ENCODE measurements around the gene COL18A1. TPM values are rescaled to one million over a fixed set of nuclear protein-coding genes. Genes with fewer than 3 reads are reported as not detected.

COL18A1 gene
- total and polyA plus RNA-seq, 7 donors: 4.4 to 197 (median 39.7) TPM

DNA sequence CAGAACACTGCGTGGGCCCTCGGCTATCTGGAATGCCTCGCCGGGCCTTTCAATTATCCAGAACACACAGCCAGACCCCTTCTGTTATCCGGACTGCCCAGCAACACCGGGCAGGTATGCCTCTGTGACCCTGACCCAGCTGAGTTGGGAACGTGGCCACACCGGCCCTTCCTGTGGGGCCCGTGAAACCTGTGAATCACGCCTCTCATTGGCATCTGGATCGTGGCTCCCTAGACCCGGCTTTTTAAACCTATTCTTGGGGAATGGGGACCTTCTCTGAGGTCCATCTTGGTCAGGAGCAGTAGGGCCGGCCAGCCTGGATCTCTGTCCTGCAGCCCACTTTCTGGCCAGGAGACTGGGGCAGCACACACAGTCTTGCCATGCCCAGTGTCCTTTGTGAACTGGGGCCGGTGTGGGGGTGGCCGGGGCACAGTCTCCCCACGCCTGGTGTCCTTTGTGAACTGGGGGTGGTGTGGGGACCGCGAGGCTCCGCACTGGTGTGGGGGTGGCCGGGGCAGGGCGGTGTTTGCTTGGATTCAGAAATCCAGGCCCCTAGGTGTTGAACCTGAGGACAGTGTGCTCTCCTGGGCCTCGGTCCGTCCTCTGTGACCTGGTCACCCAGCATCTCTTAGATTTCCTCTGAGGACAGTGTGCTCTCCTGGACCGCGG, 11.1 kb downstream of the COL18A1 start:
- Histone ChIP-seq H3K27ac (peak overlapping the region in 1 of 4 donors; percentile 10), H3K27me3 (no peaks in the 10 kb centered on the region), H3K9me3 (no peaks in the 10 kb centered on the region), H3K4me3 (no peak overlapping the region), H3K36me3 (no peaks in the 10 kb centered on the region), H3K4me1 (peaks cover 0 to 18% (median 0%) of the 10 kb centered on the region in 4 donors)
- 76 to 86% methylated on average over 25 of the region's 25 CpGs for WGBS, 2 donors
- TF ChIP-seq EP300 (IDR thresholded peaks at IDR 0.05) (no peak), POLR2A (IDR thresholded peaks at IDR 0.05) (no peak), POLR2AphosphoS5 (IDR thresholded peaks at IDR 0.05) (no peak)
- TF ChIP-seq, protein P1, sequence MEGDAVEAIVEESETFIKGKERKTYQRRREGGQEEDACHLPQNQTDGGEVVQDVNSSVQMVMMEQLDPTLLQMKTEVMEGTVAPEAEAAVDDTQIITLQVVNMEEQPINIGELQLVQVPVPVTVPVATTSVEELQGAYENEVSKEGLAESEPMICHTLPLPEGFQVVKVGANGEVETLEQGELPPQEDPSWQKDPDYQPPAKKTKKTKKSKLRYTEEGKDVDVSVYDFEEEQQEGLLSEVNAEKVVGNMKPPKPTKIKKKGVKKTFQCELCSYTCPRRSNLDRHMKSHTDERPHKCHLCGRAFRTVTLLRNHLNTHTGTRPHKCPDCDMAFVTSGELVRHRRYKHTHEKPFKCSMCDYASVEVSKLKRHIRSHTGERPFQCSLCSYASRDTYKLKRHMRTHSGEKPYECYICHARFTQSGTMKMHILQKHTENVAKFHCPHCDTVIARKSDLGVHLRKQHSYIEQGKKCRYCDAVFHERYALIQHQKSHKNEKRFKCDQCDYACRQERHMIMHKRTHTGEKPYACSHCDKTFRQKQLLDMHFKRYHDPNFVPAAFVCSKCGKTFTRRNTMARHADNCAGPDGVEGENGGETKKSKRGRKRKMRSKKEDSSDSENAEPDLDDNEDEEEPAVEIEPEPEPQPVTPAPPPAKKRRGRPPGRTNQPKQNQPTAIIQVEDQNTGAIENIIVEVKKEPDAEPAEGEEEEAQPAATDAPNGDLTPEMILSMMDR (IDR thresholded peaks at IDR 0.05): no peak
- DNase-seq: peak; percentile 63
- intact Hi-C loops (cut with DNase I): no loop called here

DNA sequence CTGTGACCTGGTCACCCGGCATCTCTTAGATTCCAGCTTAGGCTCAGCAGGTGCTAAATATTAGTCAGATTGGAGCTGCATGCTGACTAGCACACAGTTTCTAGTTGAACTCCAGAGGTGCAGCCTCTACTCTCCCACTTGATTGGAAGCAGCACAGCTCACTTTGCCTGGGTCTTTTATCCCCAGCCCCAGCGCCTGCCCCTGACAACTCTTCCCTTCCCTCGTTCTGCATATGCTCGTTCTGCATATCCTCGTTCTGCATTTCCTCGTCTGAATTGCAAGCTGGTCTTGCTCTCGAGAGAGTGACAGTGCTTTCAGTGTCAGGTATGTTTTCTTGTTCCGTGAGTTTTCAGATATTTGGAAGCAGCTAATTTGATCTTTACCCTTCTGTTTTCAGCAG, 11.7 kb downstream of the COL18A1 start:
- DNase-seq: peak; percentile 41
- intact Hi-C loops (cut with DNase I): no loop called here
- Histone ChIP-seq H3K27me3 (no peaks in the 10 kb centered on the region), H3K4me3 (no peak overlapping the region), H3K4me1 (peaks cover 0 to 19% (median 0%) of the 10 kb centered on the region in 4 donors), H3K9me3 (no peaks in the 10 kb centered on the region), H3K27ac (no peak overlapping the region), H3K36me3 (no peaks in the 10 kb centered on the region)
- 59 to 70% methylated on average over 8 of the region's 8 CpGs for WGBS, 2 donors
- TF ChIP-seq, protein P1 (IDR thresholded peaks at IDR 0.05): no peak
- TF ChIP-seq POLR2AphosphoS5 (IDR thresholded peaks at IDR 0.05): no peak
- TF ChIP-seq EP300 (IDR thresholded peaks at IDR 0.05): no peak
- no peak for TF ChIP-seq POLR2A (IDR thresholded peaks at IDR 0.05)

DNA sequence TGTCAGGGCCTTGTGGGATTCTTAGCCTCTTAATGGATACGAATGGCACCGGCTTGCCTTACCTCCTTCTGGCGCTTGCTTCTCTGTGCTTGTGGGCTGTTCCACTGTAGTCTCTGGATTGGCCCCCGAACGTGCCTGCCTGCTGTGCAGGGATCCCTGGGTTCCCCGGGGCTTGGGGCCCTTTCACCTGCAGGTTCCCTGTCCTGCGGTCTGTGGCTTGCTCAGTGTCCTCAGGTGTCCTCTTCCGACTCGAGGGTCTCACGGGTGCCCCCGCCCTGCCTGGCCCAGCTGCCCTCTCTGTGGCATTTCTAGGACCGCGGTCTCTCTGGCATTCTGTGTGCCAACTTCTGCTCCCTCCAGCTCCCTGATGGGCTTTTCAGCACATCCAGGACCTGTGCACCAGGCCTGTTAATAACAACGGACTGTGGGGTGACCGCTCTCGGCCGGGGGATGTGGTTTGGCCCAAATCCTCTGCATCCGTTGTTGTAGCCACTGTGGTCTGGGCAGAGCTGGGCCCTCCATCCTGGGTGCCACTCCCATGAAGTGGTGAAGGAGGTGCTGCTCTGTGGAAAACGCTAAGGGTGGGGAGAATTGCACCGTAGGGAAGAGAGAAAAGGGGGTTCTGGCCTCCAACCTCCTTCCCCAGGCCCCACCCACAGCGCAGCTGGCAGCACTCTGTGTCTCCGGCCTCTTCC, 12.4 kb downstream of the COL18A1 start:
- no peak for TF ChIP-seq POLR2AphosphoS5 (IDR thresholded peaks at IDR 0.05)
- no peak for TF ChIP-seq EP300 (IDR thresholded peaks at IDR 0.05)
- TF ChIP-seq, protein P1 (IDR thresholded peaks at IDR 0.05): no peak
- TF ChIP-seq POLR2A (IDR thresholded peaks at IDR 0.05): no peak
- intact Hi-C loops (cut with DNase I): no loop called here
- no peaks in the 10 kb centered on the region for H3K27me3 ChIP-seq
- peak; percentile 60 for DNase-seq
- WGBS, 2 donors: 77 to 86% methylated on average over 22 of the region's 22 CpGs
- no peaks in the 10 kb centered on the region for H3K36me3 ChIP-seq
- no peak overlapping the region for H3K4me3 ChIP-seq
- peak overlapping the region in 3 of 4 donors; percentile 17 to 38 (median 28) for H3K27ac ChIP-seq
- H3K9me3 ChIP-seq: no peaks in the 10 kb centered on the region
- H3K4me1 ChIP-seq: peaks cover 0 to 19% (median 0%) of the 10 kb centered on the region in 4 donors

DNA sequence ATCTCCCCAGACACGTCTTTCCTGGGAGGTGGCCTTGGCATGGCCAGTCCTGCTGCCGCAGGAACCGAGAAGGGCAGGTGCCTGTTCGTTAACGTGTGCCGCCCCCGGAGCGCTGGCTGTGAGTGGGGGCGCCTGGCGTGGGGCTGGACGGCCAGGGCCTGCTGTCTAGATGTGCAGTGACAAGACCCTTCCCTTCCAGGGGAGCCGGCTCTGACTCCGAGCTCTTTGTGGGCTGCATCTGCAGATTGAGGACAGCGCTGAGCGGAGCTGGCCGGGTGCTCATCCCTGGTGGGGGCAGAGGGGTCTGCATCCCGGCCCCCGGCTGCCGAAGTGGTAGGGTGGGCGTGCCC, 13.0 kb downstream of the COL18A1 start:
- intact Hi-C loops (cut with DNase I): no loop called here
- H3K27me3 ChIP-seq: no peaks in the 10 kb centered on the region
- H3K9me3 ChIP-seq: no peaks in the 10 kb centered on the region
- WGBS, 2 donors: 80 to 85% methylated on average over 20 of the region's 20 CpGs
- peak overlapping the region in 3 of 4 donors; percentile 17 to 38 (median 28) for H3K27ac ChIP-seq
- no peak for DNase-seq
- H3K4me1 ChIP-seq: peaks cover 0 to 19% (median 0%) of the 10 kb centered on the region in 4 donors
- H3K4me3 ChIP-seq: no peak overlapping the region
- no peaks in the 10 kb centered on the region for H3K36me3 ChIP-seq
- TF ChIP-seq EP300 (IDR thresholded peaks at IDR 0.05): no peak
- TF ChIP-seq, protein P1 (IDR thresholded peaks at IDR 0.05): no peak
- TF ChIP-seq POLR2AphosphoS5 (IDR thresholded peaks at IDR 0.05): no peak
- TF ChIP-seq POLR2A (IDR thresholded peaks at IDR 0.05): no peak

Measured in sigmoid colon (tissue), 7 donors.